IMR-90 (cell line): ENCODE measurements around the gene ADTRP. TPM values are rescaled to one million over a fixed set of nuclear protein-coding genes. Genes with fewer than 3 reads are reported as not detected.

Experiments used
- microRNA-seq, 2 experiments: library from miRNA; stranded (forward) in 1 of 2; unstranded in 1 of 2; fragments of 10-50 nt in 1 of 2; fragments of <30 nt in 1 of 2; gene quantifications in 1 of 2; microRNA quantifications in 1 of 2; one replicate each; pipeline versions ENCODE3 to v1.1.0; 2013 to 2020; ENCODE audit not compliant: insufficient read depth in 1 of 2, insufficient read length in 1 of 2, unreplicated experiment in 1 of 2
- polyA plus RNA-seq, 3 experiments: library from polyadenylated mRNA; depleted of rRNA; stranded (reverse); fragments of >200 nt; gene quantifications; 2 replicates each; pipeline ENCODE4 v1.2.3, GENCODE V29; 2012; ENCODE audit warnings: low replicate concordance in 1 of 3
- small RNA-seq, 5 experiments: library from RNA; depleted of rRNA; stranded (forward); fragments of <200 nt; gene quantifications; one replicate each; pipeline ENCODE3, GENCODE V24; 2012
- total RNA-seq: library from RNA; depleted of rRNA; stranded (reverse); fragments of >200 nt; gene quantifications from 2 replicates; pipeline ENCODE4 v1.2.3, GENCODE V29; 2012; rRNA removed

ADTRP gene
- total and polyA plus RNA-seq, 2 of the 4 experiments (the other 2 are of a cell fraction), result 0.50 to 0.72 TPM

Small RNA genes lying within 50 kb of the gene (microRNA-seq; reads per million reads assigned to microRNA genes)
- gene RF00272 (ENCODE audit: insufficient read depth, insufficient read length), result not detected

Small RNA genes lying within 50 kb of the gene (small RNA-seq; reads per million reads assigned to genes)
- 0 to 0.04 (median 0) reads per million in 5 experiments for gene RF00272

Other genes starting within 250 kb of the ADTRP start
- gene TMEM170B, start 241.1 kb downstream of the ADTRP start, total RNA-seq, result 0.18 and 0.28 TPM in 2 replicates
- 0.07 and 0.10 TPM in 2 replicates for gene TMEM170B, start 241.1 kb downstream of the ADTRP start, polyA plus RNA-seq (2012; rRNA removed)
- gene HIVEP1, start 233.5 kb upstream of the ADTRP start, total RNA-seq, result 16.7 and 17.2 TPM in 2 replicates
- 13.0 and 14.4 TPM in 2 replicates for gene HIVEP1, start 233.5 kb upstream of the ADTRP start, polyA plus RNA-seq (2012; rRNA removed)